Measurements from ENCODE around the gene LCORL. TPM values are rescaled to one million over a fixed set of nuclear protein-coding genes. Genes with fewer than 3 reads are reported as not detected.
"Not testable (repeated sequence)": the region's sequence is repeated elsewhere in the genome, so short reads cannot be mapped to it uniquely, and the experiment has no call there.

Gene LCORL
- total RNA-seq, 1 donor from 2014 or later: 21.3 TPM

GRCh38 chr4:17851959-17852358, 169.6 kb downstream of the LCORL start:
- Mint-ChIP-seq H3K36me3 (peaks cover 16% of the 10 kb centered on the region), H3K4me1 (peaks cover 2% of the 10 kb centered on the region), H3K4me3 (no peak overlapping the region), H3K27me3 (ENCODE audit: low read depth) (peaks cover 2% of the 10 kb centered on the region), H3K27ac (no peak overlapping the region), H3K9me3 (no peaks in the 10 kb centered on the region)
- no peak for TF ChIP-seq CTCF (IDR thresholded peaks at IDR 0.05; ENCODE audit: unreplicated experiment)
- no peak for DNase-seq (ENCODE audit: low spot score in 2 of 2, unreplicated experiment in 2 of 2)

GRCh38 chr4:17850295-17850694, 171.3 kb downstream of the LCORL start:
- DNase-seq (ENCODE audit: low spot score in 2 of 2, unreplicated experiment in 2 of 2); H3K4me3 Mint-ChIP-seq: not testable (repeated sequence)
- peaks cover 24% of the 10 kb centered on the region for H3K36me3 Mint-ChIP-seq

GRCh38 chr4:17846266-17846665, 175.3 kb downstream of the LCORL start:
- Mint-ChIP-seq H3K36me3 (peaks cover 41% of the 10 kb centered on the region), H3K4me1 (no peaks in the 10 kb centered on the region), H3K27ac (no peak overlapping the region), H3K9me3 (no peaks in the 10 kb centered on the region), H3K27me3 (ENCODE audit: low read depth) (no peaks in the 10 kb centered on the region), H3K4me3 (no peak overlapping the region)
- no peak for TF ChIP-seq CTCF (IDR thresholded peaks at IDR 0.05; ENCODE audit: unreplicated experiment)
- no peak for DNase-seq (ENCODE audit: low spot score in 2 of 2, unreplicated experiment in 2 of 2)

More at GRCh38 chr4:17850295-17850694, 171.3 kb downstream of the LCORL start:
- not testable (repeated sequence) for H3K4me1 Mint-ChIP-seq; H3K27ac Mint-ChIP-seq; H3K27me3 Mint-ChIP-seq (ENCODE audit: low read depth); H3K9me3 Mint-ChIP-seq

- peaks cover 12% of the 10 kb centered on the region for H3K36me3 Mint-ChIP-seq
- DNase-seq (ENCODE audit: low spot score in 2 of 2, unreplicated experiment in 2 of 2): no peak
- H3K27ac Mint-ChIP-seq: no peak overlapping the region
- no peaks in the 10 kb centered on the region for H3K4me1 Mint-ChIP-seq
- no peak for TF ChIP-seq CTCF (IDR thresholded peaks at IDR 0.05; ENCODE audit: unreplicated experiment)
- H3K4me3 Mint-ChIP-seq: no peak overlapping the region
- peaks cover 4% of the 10 kb centered on the region for H3K9me3 Mint-ChIP-seq
- H3K27me3 Mint-ChIP-seq (ENCODE audit: low read depth): no peaks in the 10 kb centered on the region
These were observed 197.5 kb downstream of the LCORL start for GRCh38 chr4:17823871-17824669.

- Mint-ChIP-seq H3K27me3 (ENCODE audit: low read depth) (no peaks in the 10 kb centered on the region), H3K36me3 (peaks cover 2% of the 10 kb centered on the region), H3K4me1 (peaks cover 10% of the 10 kb centered on the region), H3K9me3 (no peaks in the 10 kb centered on the region), H3K27ac (peak overlapping the region; percentile 65), H3K4me3 (no peak overlapping the region)
- TF ChIP-seq CTCF (IDR thresholded peaks at IDR 0.05; ENCODE audit: unreplicated experiment): peak; percentile 29
- DNase-seq (ENCODE audit: low spot score in 2 of 2, unreplicated experiment in 2 of 2): no peak
These were observed 204.5 kb downstream of the LCORL start for GRCh38 chr4:17817027-17817426.

GRCh38 chr4:17816142-17816541, 205.4 kb downstream of the LCORL start:
- peaks cover 18% of the 10 kb centered on the region for H3K4me1 Mint-ChIP-seq
- H3K4me3 Mint-ChIP-seq: no peak overlapping the region
- no peak for DNase-seq (ENCODE audit: low spot score in 2 of 2, unreplicated experiment in 2 of 2)
- TF ChIP-seq CTCF (IDR thresholded peaks at IDR 0.05; ENCODE audit: unreplicated experiment): no peak
- no peaks in the 10 kb centered on the region for H3K27me3 Mint-ChIP-seq (ENCODE audit: low read depth)
- no peaks in the 10 kb centered on the region for H3K9me3 Mint-ChIP-seq
- peaks cover 2% of the 10 kb centered on the region for H3K36me3 Mint-ChIP-seq
- no peak overlapping the region for H3K27ac Mint-ChIP-seq
